NOMO-1 treated with DMSO at 0.1 percent for 48 hours (cell line): Measurements from ENCODE around the gene MTFR2.
A peak's percentile ranks its signal among the peaks of the same experiment; 100 is the strongest.

Experiments
- DNase-seq: peaks from one replicate; lab custom pipeline; 2025; ENCODE audit not compliant: unreplicated experiment; lab: John Stamatoyannopoulos, UW

The MTFR2 gene

GRCh38 chr6:136249811-136250685, at the start of gene MTFR2:
Gene MTFR2 (minus strand): TSS chr6:136250311. CDS start chr6:136249099, 1,212 bp downstream.
- DNase-seq, result peak; percentile 99

- DNase-seq, result no peak
Measured at GRCh38 chr6:136294621-136295020, 44.5 kb upstream of the MTFR2 start.

DNA sequence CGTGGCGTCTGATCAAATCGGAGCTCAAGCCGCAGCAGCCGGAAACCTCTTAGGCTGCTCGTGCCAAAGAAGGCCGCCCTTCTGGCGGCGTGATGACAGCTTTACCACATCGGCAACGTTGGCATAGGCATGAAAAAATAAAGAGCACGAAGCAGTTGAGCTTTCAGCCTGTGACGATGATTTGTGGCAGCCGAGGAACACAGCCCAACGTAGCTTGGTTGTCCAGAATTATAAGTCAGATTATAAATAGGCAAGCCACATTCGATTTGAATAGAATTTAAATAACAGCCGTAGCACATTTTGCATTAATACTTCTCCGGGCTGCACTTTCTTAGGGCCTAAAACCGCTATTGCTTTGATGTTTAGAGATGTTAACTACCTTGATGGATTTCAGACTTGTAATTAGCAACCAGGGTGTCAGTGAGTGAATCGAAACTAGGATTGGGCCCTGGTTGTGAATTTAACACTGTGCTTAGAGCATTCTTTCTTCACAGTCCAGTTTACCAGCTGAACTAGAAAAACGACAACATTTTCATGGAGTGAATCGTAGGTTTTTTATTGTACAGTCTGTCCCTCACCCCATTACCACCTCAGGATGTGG, 40.4 kb upstream of the MTFR2 start:
- peak; percentile 71 for DNase-seq

DNA sequence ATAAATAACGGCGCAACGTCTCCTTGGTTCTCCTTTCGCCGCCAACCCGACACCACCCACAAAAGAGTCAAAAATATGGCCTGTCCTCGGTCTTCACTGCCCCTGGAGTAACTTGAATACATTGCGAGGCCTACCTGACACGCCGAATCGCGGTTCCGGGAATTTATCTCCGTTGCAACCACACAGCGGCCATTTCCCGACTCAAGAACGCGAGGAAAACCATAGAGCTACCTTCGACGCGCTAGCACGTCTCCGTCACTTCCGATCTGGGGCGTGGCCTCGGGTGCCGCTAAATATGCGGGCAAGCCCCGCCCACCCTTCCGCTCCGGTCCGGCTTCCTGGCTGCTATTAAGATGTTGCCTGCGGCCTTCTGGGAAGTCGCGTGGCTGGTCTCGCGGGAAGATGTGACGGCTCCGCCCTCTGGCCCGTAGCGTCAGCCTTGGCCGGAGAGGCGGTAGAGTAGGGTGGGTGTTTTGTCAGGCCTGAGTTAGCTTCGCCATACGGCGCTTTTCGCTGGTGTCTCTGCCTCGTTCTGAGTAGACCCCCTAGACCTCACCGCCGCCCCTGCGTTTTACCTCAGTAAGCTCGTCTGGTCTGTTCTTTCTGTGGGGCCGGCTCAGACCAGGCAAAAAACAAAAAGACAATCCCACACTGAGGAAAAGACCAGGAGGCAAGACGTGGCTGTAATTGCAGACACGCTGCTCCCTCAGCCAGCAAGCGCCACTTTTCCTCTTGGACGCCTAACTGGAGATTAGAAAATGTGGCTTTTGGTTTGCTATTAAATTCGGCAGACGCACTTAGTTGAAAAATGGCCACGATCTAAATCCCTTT, 39.7 kb upstream of the MTFR2 start, which contains the start of gene BCLAF1:
BCLAF1 (minus strand) TSS at position 268 of the 831 bp plus-strand sequence. CDS start 9,980 bp downstream, outside the sequence.
- DNase-seq, result peak; percentile 98

GRCh38 chr6:136289327-136289578, 39.1 kb upstream of the MTFR2 start:
- DNase-seq, result peak; percentile 86

- peak; percentile 77 for DNase-seq
Measured at GRCh38 chr6:136288566-136289326, 38.6 kb upstream of the MTFR2 start.

- peak; percentile 25 for DNase-seq
Measured at GRCh38 chr6:136284909-136285308, 34.8 kb upstream of the MTFR2 start.

- DNase-seq, result no peak
Measured at GRCh38 chr6:136282906-136283305, 32.8 kb upstream of the MTFR2 start.

DNA sequence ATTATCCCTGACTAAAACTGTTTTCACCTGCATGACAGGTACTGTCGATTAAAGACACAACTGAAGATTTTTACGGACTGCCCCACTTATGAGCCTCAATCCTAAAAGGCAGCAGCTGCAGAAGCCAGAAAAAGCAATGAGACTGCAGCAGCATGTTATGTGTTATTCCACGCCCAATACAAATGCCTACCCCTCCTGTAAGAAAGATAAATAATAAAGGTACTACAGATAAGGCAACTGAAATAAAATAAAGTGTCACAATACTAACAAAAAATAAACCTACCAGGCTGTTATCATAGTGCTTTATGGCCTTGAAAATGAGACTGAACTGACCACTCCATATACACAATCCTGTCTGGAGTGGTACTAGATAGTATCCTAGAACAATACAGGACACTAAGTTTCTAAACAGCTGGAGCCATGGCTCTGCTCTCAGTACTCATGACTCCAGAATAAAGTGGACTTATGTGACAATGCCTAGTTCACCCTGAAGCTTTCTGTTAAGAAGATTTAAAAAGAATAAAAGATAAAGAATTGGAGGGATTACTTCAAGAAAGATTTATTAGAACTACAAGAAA, 30.0 kb upstream of the MTFR2 start:
- DNase-seq, result no peak

DNA sequence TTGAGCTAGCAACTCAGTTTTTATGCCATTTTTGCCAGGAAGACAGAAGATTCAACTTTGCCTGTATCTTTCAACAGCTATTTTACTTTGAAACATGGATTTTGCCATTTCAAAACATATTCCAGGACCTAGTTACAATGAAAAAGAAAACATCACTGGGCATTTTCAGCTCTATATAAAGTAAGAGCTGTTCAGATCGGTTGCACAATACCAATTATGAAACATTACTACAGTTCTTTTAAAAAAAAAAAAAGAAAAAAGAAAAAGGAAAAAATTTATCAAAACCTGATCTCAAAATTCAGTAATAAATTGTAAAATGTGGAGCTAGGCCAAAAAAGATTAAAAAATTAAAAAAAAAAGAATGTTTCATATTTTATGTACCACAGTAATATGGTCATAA, 24.0 kb upstream of the MTFR2 start:
- peak; percentile 18 for DNase-seq

DNA sequence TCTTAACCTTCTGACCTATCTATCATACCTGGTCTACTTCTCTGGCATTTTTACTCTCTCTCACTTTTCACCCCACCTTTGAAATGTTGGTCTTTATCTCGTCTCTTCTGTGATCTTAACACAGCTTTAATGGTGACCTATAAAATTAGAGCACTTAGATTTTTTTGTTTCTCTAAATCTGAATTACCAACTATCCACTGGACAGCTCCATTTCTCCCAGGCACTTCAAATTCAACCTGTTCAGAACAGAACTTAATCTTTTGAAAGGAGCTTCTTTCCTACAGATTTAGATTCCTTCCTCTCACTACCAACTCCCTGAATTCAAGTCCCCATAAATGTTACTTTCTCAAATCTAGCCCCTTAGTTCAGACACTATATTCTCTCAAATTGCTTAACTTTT, 15.0 kb upstream of the MTFR2 start:
- no peak for DNase-seq

DNA sequence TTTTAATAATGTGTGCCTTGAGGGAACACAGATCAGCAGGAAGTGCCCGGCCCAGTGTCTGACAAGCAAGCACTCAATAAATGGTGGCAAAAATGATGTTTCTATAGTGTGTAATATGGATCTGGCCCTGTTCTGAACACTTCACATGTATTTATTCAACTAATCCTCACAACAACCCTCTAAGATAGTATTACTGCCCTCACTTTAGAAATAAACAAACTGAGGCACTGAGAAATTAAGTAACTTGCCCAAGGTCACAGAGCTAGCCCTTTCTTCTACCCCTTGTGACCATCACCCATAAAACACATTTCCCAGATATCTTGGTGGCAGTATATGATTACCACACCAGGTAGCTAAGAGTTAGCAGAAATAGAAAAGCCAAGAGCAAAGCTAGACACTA, 12.8 kb upstream of the MTFR2 start:
- DNase-seq, result no peak

GRCh38 chr6:136254851-136255466, 4.8 kb upstream of the MTFR2 start:
- peak; percentile 6 for DNase-seq

- DNase-seq, result no peak
Measured at GRCh38 chr6:136253734-136254133, 3.6 kb upstream of the MTFR2 start.

DNA sequence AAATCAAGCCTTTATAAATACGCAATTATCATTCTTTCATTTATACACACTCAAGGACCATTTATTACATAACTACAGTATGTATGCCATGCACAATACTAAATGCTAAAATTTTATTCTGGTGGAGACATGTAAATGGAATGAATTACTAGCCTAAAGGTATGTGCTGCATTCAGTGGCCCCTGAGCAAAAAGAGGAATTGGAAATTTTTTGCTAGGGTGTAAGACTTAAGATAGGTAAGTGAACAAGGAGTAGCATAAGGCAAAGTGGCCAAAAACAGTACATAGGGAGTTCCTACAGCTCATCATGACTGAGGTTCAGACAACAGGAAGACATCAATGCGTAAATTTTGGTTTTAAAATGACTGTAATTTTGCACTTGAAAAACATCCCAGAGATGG, 2.3 kb upstream of the MTFR2 start:
- peak; percentile 11 for DNase-seq

GRCh38 chr6:136251394-136251793, 1.3 kb upstream of the MTFR2 start:
- DNase-seq, result no peak

DNA sequence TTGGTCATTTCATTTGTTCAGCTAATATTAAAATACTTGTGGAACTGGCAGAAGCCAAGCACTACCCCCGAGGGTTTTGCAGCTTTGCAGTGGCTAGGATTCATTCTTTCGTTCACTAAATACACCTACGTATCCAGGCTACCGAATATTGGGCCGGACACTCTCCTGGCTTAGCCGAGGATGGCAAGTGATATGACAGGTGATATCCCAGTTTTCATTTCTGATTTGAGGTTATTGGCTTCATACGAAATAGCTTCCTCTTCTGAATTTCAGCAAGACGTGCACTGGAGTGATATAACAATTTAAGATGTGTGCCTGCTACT, 536 bp upstream of the MTFR2 start:
- peak; percentile 25 for DNase-seq

- DNase-seq, result no peak
Measured at GRCh38 chr6:136249336-136249735, 775 bp downstream of the MTFR2 start.

- DNase-seq, result no peak
Measured at GRCh38 chr6:136244061-136244616, 6.0 kb downstream of the MTFR2 start.
